GM21423 (cell line): ENCODE results near the gene SLC25A53.
A peak's percentile ranks its signal among the peaks of the same experiment; 100 is the strongest.
"Not testable (repeated sequence)": the region's sequence is repeated elsewhere in the genome, so short reads cannot be mapped to it uniquely, and the experiment has no call there.

Source experiments
- ATAC-seq: cut with Tn5 transposase; IDR thresholded peaks from one replicate; pipeline ENCODE4 v1.9.1; 2021; ENCODE audit warnings: mild to moderate bottlenecking, moderate library complexity; ENCODE audit not compliant: unreplicated experiment

Gene SLC25A53

GRCh38 chrX:104075778-104076445 lies 80.9 kb downstream of the SLC25A53 start, which contains the start of gene TMSB15C:
Gene TMSB15C, minus strand, starts transcription at chrX:104076236.
- peak; percentile 99 for ATAC-seq

- not testable (repeated sequence) for ATAC-seq
Measured at GRCh38 chrX:104062636-104063035, 94.2 kb downstream of the SLC25A53 start.

GRCh38 chrX:104054956-104055355 lies 101.9 kb downstream of the SLC25A53 start:
- not testable (repeated sequence) for ATAC-seq
